HG03064 (cell line): Measurements from ENCODE around the gene FAM53B.
"Not testable (repeated sequence)": the region's sequence is repeated elsewhere in the genome, so short reads cannot be mapped to it uniquely, and the experiment has no call there.

Experiments used
- ATAC-seq: cut with Tn5 transposase; IDR thresholded peaks from one replicate; pipeline ENCODE4 v1.9.1; 2021; ENCODE audit warnings: low read depth; ENCODE audit not compliant: unreplicated experiment

FAM53B gene

GRCh38 chr10:124744102-124745050 lies at the start of gene FAM53B:
Gene FAM53B, minus strand, starts transcription at chr10:124744378. Its CDS starts 37,665 bp downstream, at chr10:124706713.
- peak; percentile 53 for ATAC-seq

- ATAC-seq, result no peak
These were observed 48.8 kb upstream of the FAM53B start for GRCh38 chr10:124792998-124793352.

GRCh38 chr10:124791547-124792348 lies 47.6 kb upstream of the FAM53B start, which contains the start of gene EEF1AKMT2:
Gene EEF1AKMT2, minus strand, starts transcription at chr10:124791887. Its CDS starts 54 bp downstream, at chr10:124791833.
- ATAC-seq, result peak; percentile 82

DNA sequence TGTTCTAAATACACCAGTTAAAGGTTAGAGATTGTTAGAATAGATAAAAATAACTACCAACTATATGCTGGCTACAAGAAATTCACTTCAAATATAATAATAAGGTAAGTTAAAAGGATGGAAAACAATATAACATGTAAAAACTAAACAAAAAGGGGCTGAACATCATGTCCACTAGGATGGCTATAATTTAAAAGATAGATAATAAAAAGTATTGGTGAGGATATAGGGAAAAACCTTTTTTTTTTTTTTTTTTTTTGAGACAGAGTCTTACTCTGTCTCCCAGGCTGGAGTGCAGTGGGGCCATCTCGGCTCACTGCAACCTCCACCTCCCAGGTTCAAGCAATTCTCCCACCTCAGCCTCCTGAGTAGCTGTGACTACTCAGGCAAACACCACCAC lies 38.7 kb upstream of the FAM53B start:
- ATAC-seq, result not testable (repeated sequence)

GRCh38 chr10:124768791-124769190 lies 24.6 kb upstream of the FAM53B start:
- ATAC-seq, result no peak

DNA sequence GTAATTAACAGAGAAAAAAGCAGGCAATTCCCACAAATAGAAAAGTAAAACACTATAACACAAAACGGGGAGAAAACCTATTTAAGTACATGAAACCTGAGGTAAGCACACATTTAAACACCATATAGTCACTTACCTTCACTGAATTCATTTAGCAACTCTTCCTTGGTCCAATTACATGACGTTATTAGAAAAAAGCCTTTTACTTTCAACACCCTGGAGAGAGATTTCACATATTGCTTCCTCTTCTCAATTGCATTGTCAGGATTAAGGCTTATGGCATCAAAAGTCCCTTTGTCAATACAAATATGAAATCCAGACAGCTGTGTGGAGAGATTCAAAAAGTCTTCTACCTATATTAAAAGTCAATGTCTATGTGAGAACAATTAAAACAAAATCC lies 21.1 kb upstream of the FAM53B start:
- ATAC-seq, result no peak

DNA sequence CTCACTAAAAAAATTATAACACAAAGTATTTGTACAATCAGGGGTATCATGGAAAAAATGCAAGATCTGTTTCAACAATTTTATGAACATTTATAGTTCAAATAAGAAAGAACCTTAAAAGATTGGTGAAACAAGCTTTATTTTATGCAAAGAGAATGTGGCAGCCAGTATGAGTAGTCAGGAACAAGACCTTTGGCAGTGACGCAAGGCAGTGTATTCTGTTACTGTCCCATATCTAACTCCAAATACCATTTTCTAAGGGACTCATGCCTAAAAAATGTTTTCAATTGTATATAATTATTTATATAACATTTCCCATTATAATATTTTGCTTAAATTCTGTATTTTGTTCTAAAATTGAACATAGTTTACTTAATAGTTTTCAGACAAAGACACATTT lies 19.1 kb upstream of the FAM53B start:
- no peak for ATAC-seq

DNA sequence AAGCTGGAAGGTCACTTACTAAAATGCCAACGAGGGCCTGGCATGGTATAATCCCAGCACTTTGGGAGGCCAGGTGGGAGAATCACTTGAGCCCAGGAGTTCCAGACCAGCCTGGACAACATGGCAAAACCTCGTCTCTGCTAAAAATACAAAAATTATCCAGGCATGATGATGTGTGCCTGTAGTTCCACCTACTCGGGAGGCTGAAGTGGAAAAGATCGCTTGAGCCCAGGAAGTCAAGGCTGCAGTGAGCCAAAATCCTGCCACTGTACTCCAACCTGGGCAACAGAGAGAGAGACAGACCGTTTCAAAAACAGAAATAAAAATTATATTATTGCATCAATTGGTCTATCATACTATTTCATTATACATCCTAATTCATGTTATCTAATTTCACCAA lies 18.1 kb upstream of the FAM53B start:
- no peak for ATAC-seq

DNA sequence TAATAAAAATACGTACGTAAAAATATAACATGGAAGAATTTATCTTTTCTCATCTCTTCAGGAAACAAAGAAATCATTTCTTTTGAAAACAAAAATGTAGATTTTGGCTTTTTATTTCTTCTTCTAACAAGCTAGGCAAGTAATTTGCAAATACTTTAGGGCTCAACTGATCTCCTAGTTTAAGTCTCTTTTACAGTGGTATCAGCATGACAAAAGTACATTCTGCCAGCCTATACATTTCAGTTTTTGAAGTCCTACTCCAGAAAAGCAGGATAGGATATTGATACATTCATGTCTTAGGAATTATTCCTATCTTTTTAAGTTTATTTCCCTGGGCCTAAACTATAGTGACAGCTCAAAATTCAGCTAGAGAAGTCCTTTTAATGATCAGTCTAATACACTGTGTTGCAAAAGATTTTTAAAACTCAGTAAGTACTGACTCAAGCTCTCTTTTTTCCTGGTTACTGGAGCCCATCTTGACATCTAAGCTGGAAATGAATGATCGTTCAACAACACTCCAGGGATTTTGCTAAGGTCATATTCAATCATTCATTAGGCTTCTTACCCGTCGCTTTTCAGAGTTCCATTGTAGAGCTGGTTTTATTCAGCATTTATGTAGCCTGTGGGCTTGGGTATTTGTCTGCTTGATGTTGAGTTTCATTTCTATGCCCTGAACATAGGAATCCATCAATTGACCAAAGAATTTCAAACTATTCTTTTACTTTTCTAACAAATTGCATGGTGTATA lies 12.2 kb upstream of the FAM53B start:
- no peak for ATAC-seq

DNA sequence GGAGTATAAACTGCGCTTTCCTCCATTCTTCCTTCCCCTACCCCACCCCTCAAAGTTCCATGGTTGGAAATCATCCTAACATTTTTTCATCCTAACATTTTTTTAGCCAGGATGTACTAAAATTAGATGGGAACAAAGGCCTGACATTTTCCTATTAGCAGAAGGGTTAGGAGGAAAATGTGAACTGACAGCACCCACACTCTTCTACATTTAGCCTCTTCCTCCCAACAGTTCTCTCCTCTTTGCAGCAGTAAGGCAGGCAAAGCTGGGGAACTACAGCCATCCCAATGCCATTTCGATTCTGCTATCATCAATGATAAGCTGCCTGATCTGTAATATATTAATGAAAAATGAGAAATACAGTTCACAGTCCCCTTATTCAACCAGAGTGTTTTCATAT lies 11.4 kb upstream of the FAM53B start:
- ATAC-seq, result no peak

- no peak for ATAC-seq
These were observed 10.0 kb upstream of the FAM53B start for GRCh38 chr10:124754227-124754626.

DNA sequence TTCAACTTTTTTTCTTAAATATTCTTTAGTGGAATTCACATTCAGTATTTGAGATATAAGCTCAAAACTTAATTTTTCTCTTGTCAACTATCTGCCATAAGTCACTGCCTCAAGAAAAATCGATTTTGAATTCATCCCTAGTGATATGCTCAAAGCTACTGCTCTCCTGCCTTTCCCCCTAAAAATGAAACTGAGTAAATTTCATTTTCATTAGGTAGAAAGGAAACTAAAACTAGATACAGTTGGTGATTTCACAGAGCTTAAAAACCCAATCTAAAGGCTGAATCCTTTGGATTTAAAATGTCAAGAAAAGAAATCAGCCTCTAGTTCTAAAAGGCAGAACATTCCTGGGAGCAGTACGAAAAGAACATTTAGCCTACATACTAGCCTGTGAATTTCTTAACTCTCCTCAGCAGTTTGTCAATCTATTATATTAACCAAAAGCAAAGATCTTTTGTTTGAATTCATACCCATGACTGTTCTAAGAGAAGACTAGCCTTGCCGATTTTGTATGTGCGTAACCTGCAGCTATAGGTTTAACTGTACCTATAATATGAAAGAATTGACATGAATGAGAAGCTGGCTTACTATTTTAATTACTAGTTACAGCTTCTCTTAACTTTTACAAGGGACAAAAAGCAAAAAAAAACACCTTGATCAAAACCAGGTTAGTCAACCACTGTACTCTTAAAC lies 4.9 kb upstream of the FAM53B start:
- ATAC-seq, result no peak

- ATAC-seq, result no peak
These were observed 4.0 kb upstream of the FAM53B start for GRCh38 chr10:124748166-124748565.

DNA sequence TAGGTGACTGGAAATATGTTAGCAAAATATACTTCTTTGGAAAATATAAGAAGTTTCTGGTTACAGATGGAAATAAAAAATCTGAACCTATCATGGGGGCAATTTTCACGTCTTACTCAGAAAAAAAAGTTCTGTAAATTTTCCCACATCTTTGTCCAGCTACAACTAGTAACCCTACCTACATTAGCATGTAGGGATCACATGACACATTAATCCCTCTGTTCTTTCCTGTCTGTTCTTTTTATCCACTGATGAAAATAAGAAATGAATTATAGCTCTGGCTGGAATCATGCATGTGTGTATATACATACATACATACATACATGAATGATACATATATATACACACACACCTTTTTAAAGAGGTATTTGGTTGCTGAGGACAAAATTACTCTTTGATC lies 3.6 kb upstream of the FAM53B start:
- no peak for ATAC-seq

GRCh38 chr10:124746992-124747391 lies 2.8 kb upstream of the FAM53B start:
- ATAC-seq, result no peak

- not testable (repeated sequence) for ATAC-seq
These were observed 2.3 kb upstream of the FAM53B start for GRCh38 chr10:124746447-124746846.

- no peak for ATAC-seq
These were observed 1.5 kb upstream of the FAM53B start for GRCh38 chr10:124745673-124746072.

DNA sequence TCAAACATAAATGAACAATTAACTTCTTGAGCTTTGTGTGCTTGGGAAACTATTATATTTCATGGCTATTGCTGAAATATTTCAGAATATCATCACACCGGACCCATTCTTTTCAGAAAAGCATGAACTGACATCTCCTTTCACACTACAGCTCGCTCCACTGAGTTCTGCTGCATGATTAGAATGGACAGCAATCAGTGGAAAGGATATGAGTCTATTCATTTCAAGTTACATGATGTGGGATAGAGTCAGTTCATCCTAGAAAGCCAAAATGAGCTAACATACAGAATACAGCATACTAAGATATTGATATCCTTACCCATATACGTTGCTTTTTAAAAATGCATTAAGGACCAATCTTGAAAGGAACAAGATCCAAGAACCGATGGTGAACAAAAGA lies 1.1 kb upstream of the FAM53B start:
- ATAC-seq, result no peak

GRCh38 chr10:124743191-124744101 lies 732 bp downstream of the FAM53B start:
- ATAC-seq, result peak; percentile 42
